H9 (cell line): ENCODE results near the gene MGLL. TPM values are rescaled to one million over a fixed set of nuclear protein-coding genes. Genes with fewer than 3 reads are reported as not detected.

Experiments
- DNase-seq: peaks from one replicate; pipeline ENCODE4 v3.0.0-alpha.2; 2017
- H2AFZ ChIP-seq: one replicate; pipeline ENCODE4 v1.6.1; 2013; ENCODE audit warnings: mild to moderate bottlenecking, low read length, control low read depth, moderate library complexity
- H2AK5ac ChIP-seq: 2 replicates; pipeline ENCODE4 v1.6.1; 2013; ENCODE audit warnings: low read length, control low read depth, mixed read lengths; ENCODE audit not compliant: insufficient read length
- H2BK120ac ChIP-seq: one replicate; pipeline ENCODE4 v1.6.1; 2013; ENCODE audit warnings: low read depth, mild to moderate bottlenecking, low read length, control low read depth, inconsistent platforms; ENCODE audit not compliant: poor library complexity, severe bottlenecking
- H2BK12ac ChIP-seq: 2 replicates; pipeline ENCODE4 v1.6.1; 2013; ENCODE audit warnings: low read length, control low read depth, mixed read lengths, low read depth; ENCODE audit not compliant: insufficient read length
- H2BK15ac ChIP-seq: 2 replicates; pipeline ENCODE4 v1.6.1; 2013; ENCODE audit warnings: low read depth, low read length, control low read depth
- H2BK20ac ChIP-seq: one replicate; pipeline ENCODE4 v1.6.1; 2013; ENCODE audit warnings: low read depth, mild to moderate bottlenecking, low read length, control low read depth, inconsistent platforms; ENCODE audit not compliant: poor library complexity, severe bottlenecking
- H2BK5ac ChIP-seq: 2 replicates; pipeline ENCODE4 v1.6.1; 2013; ENCODE audit warnings: low read length, control low read depth, mixed read lengths; ENCODE audit not compliant: insufficient read length
- H3K14ac ChIP-seq: 2 replicates; pipeline ENCODE4 v1.6.1; 2013; ENCODE audit warnings: low read length, control low read depth; ENCODE audit not compliant: insufficient read depth
- H3K18ac ChIP-seq: 2 replicates; pipeline ENCODE4 v1.6.1; 2013; ENCODE audit warnings: low read depth, mild to moderate bottlenecking, mixed read lengths, low read length, control low read depth; ENCODE audit not compliant: insufficient read length
- H3K23ac ChIP-seq: 2 replicates; pipeline ENCODE4 v1.6.1; 2013; ENCODE audit warnings: low read length, control low read depth, mixed read lengths, low read depth; ENCODE audit not compliant: insufficient read length
- H3K23me2 ChIP-seq: 2 replicates; pipeline ENCODE4 v1.6.1; 2013; ENCODE audit warnings: low read depth, mild to moderate bottlenecking, mixed read lengths, low read length, control low read depth; ENCODE audit not compliant: insufficient read length, poor library complexity, severe bottlenecking
- H3K27ac ChIP-seq: 2 replicates; pipeline ENCODE4 v1.5.1; 2013; ENCODE audit warnings: low read length, control low read depth, mixed read lengths, low read depth; ENCODE audit not compliant: insufficient read length
- H3K27me3 ChIP-seq: 2 replicates; pipeline ENCODE4 v1.6.1; 2013; ENCODE audit warnings: low read length, control low read depth, inconsistent platforms; ENCODE audit not compliant: insufficient read depth
- H3K4ac ChIP-seq: 2 replicates; pipeline ENCODE4 v1.6.1; 2013; ENCODE audit warnings: low read depth, mild to moderate bottlenecking, control low read depth, inconsistent platforms, low read length, moderate library complexity
- H3K4me1 ChIP-seq: 2 replicates; pipeline ENCODE4 v1.6.1; 2013; ENCODE audit warnings: low read length, control low read depth, inconsistent platforms; ENCODE audit not compliant: insufficient read depth
- H3K4me2 ChIP-seq: 2 replicates; pipeline ENCODE4 v1.6.1; 2013; ENCODE audit warnings: low read length, control low read depth, mixed read lengths; ENCODE audit not compliant: insufficient read length, insufficient read depth
- H3K56ac ChIP-seq: 2 replicates; pipeline ENCODE4 v1.6.1; 2013; ENCODE audit warnings: low read depth, mild to moderate bottlenecking, mixed read lengths, low read length, control low read depth; ENCODE audit not compliant: insufficient read length
- H3K79me1 ChIP-seq: 2 replicates; pipeline ENCODE4 v1.6.1; 2013; ENCODE audit warnings: low read depth, mild to moderate bottlenecking, moderate library complexity, low read length, control low read depth, inconsistent platforms; ENCODE audit not compliant: insufficient read depth, poor library complexity, severe bottlenecking
- H3K79me2 ChIP-seq: 2 replicates; pipeline ENCODE4 v1.6.1; 2013; ENCODE audit warnings: low read length, control low read depth, inconsistent platforms; ENCODE audit not compliant: insufficient read depth
- H3K9ac ChIP-seq: 2 replicates; pipeline ENCODE4 v1.6.1; 2013; ENCODE audit warnings: low read length, control low read depth, mixed read lengths; ENCODE audit not compliant: insufficient read length; ENCODE audit errors: extremely low read depth
- H3K9me3 ChIP-seq: one replicate; pipeline ENCODE4 v1.6.1; 2013; ENCODE audit warnings: low read depth, low read length, inconsistent platforms; ENCODE audit not compliant: control insufficient read depth
- H3T11ph ChIP-seq: one replicate; pipeline ENCODE4 v1.6.1; 2013; ENCODE audit warnings: mild to moderate bottlenecking, low read length, control low read depth, inconsistent platforms
- H4K20me1 ChIP-seq: one replicate; pipeline ENCODE4 v1.6.1; 2013; ENCODE audit not compliant: control insufficient read depth, insufficient read length, insufficient read depth
- H4K5ac ChIP-seq: 2 replicates; pipeline ENCODE4 v1.6.1; 2013; ENCODE audit warnings: low read depth, mild to moderate bottlenecking, mixed read lengths, low read length, control low read depth; ENCODE audit not compliant: insufficient read length
- H4K8ac ChIP-seq: replicated peaks from 2 replicates; pipeline ENCODE4 v1.6.1; 2013; ENCODE audit warnings: low read length, control low read depth, mixed read lengths, low read depth; ENCODE audit not compliant: insufficient read length
- H4K91ac ChIP-seq: 2 replicates; pipeline ENCODE4 v1.6.1; 2013; ENCODE audit warnings: low read depth, mild to moderate bottlenecking, moderate library complexity, mixed read lengths, low read length, control low read depth; ENCODE audit not compliant: insufficient read length
- H3K27ac Mint-ChIP-seq, 3 experiments: 2 replicates in 2 of 3; 3 replicates in 1 of 3; pipeline ENCODE4 v1.8.0; 2020 to 2021; ENCODE audit warnings: mixed read lengths in 3 of 3, mild to moderate bottlenecking in 1 of 3, moderate library complexity in 1 of 3
- H3K27me3 Mint-ChIP-seq: 2 replicates; pipeline ENCODE4 v1.8.0; 2021; ENCODE audit warnings: low read depth, mild to moderate bottlenecking, moderate library complexity, mixed read lengths
- H3K36me3 Mint-ChIP-seq, 3 experiments: 2 replicates in 2 of 3; 3 replicates in 1 of 3; pipeline ENCODE4 v1.8.0; 2020 to 2021; ENCODE audit warnings: low read depth in 3 of 3, mixed read lengths in 3 of 3; ENCODE audit not compliant: insufficient read depth in 1 of 3
- H3K4me1 Mint-ChIP-seq, 2 experiments: 2 replicates each; pipeline ENCODE4 v1.8.0; 2020; ENCODE audit warnings: mixed read lengths in 2 of 2
- H3K4me3 Mint-ChIP-seq, 2 experiments: 2 replicates in 1 of 2; 3 replicates in 1 of 2; pipeline ENCODE4 v1.8.0; 2020 to 2021; ENCODE audit warnings: mild to moderate bottlenecking in 2 of 2, mixed read lengths in 2 of 2, moderate library complexity in 1 of 2
- H3K9me3 Mint-ChIP-seq, 2 experiments: 2 replicates in 1 of 2; 3 replicates in 1 of 2; pipeline ENCODE4 v1.8.0; 2020; ENCODE audit warnings: mild to moderate bottlenecking in 2 of 2, mixed read lengths in 2 of 2, moderate library complexity in 1 of 2
- WGBS: extraction: QIAGEN DNeasy Blood & Tissue Kit; methylation state at CpG from one replicate; pipeline ENCODE4 v1.1.7; 2013; ENCODE audit warnings: missing lambda C conversion rate, low lambda C conversion rate, mixed read lengths; ENCODE audit not compliant: insufficient read length; ENCODE audit errors: extremely low coverage; 5-methylcytosine and 5-hydroxymethylcytosine counted together
- total RNA-seq: library from RNA; stranded (reverse); gene quantifications from 2 replicates; pipeline ENCODE4 v1.2.1, GENCODE V29; 2021
- TF ChIP-seq, protein P1 (sequence below): fragments of 200-600 bp; sonication (generic); conservative IDR thresholded peaks from 3 replicates; pipeline ENCODE4 v1.8.0; 2021; ENCODE audit warnings: antibody characterized with exemption, mild to moderate bottlenecking

MGLL gene
- total RNA-seq, 1 experiment from 2014 or later, result 0.11 TPM

DNA sequence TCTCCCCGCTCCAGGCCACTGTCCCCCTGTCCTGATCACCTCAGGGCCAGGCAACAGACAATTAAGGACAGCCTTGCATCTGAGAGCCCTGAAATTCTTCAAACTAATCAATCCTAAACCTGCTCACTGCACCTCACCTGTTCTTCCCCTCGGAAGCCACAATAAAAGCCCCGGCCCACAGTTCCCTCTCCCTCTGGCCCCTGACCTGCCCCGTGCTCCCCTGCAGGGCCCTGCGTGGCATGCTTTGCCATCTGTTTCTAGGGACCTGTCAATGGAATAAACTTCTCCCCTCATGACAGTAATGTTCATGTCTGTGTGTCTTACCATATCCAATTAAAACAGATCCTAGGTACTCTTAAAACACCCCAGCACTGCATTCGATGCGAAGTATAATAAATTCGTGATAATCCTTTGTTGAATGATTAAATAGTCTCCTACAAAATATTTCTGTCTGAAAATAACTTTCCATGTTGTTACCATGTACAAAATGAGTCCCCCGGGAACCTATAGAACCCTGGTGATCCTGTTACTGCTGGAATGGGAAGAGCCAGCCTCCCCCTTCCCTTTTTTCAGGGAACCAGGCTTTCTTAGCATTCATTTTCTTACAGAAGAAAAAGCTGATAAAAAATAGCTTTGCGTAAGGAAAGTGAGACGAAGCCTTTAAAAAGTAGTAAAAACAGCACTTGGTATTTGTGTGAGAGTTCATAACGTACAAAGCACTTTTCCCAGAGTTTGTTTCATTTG, 90.6 kb downstream of the MGLL start:
- peaks cover 0 to 3% of the 10 kb centered on the region in 2 experiments; a peak in 2 of 5 replicates for H3K9me3 Mint-ChIP-seq
- H2BK5ac ChIP-seq, result no peak overlapping the region
- no peak overlapping the region; a peak in 1 of 7 replicates for H3K27ac Mint-ChIP-seq
- no peak overlapping the region for H3K23ac ChIP-seq
- H3K79me1 ChIP-seq, result no peaks in the 10 kb centered on the region
- no CpG with 5 or more reads among the region's 12 CpGs for WGBS
- H2BK12ac ChIP-seq, result no peak overlapping the region
- no peaks in the 10 kb centered on the region for H3K79me2 ChIP-seq
- no peak overlapping the region for H4K5ac ChIP-seq
- H2BK20ac ChIP-seq, result no peak overlapping the region
- no peaks in the 10 kb centered on the region for H4K20me1 ChIP-seq
- H3K9me3 ChIP-seq, result no peaks in the 10 kb centered on the region
- H3K4ac ChIP-seq, result no peak overlapping the region
- TF ChIP-seq, protein P1, sequence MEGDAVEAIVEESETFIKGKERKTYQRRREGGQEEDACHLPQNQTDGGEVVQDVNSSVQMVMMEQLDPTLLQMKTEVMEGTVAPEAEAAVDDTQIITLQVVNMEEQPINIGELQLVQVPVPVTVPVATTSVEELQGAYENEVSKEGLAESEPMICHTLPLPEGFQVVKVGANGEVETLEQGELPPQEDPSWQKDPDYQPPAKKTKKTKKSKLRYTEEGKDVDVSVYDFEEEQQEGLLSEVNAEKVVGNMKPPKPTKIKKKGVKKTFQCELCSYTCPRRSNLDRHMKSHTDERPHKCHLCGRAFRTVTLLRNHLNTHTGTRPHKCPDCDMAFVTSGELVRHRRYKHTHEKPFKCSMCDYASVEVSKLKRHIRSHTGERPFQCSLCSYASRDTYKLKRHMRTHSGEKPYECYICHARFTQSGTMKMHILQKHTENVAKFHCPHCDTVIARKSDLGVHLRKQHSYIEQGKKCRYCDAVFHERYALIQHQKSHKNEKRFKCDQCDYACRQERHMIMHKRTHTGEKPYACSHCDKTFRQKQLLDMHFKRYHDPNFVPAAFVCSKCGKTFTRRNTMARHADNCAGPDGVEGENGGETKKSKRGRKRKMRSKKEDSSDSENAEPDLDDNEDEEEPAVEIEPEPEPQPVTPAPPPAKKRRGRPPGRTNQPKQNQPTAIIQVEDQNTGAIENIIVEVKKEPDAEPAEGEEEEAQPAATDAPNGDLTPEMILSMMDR, result no peak
- no peaks in the 10 kb centered on the region for H3K27me3 ChIP-seq
- H3K14ac ChIP-seq, result no peak overlapping the region
- H2AK5ac ChIP-seq, result no peak overlapping the region
- no peak overlapping the region for H3K56ac ChIP-seq
- peaks cover 45 to 51% of the 10 kb centered on the region in 2 experiments for H3K4me1 Mint-ChIP-seq
- H2BK15ac ChIP-seq, result no peak overlapping the region
- H2BK120ac ChIP-seq, result no peak overlapping the region
- no peak overlapping the region for H3K18ac ChIP-seq
- H3K27me3 Mint-ChIP-seq, result peaks cover 53% of the 10 kb centered on the region
- H4K8ac ChIP-seq, result no peak overlapping the region
- H2AFZ ChIP-seq, result no peak overlapping the region
- no peak overlapping the region for H3K27ac ChIP-seq
- H3K4me2 ChIP-seq, result no peak overlapping the region
- no peak for DNase-seq
- no peak overlapping the region for H3T11ph ChIP-seq
- 0 out of 7 replicates have a peak, but pooled peaks cover 0 to 1% (median 0%) of the 10 kb centered on the region in 3 experiments for H3K36me3 Mint-ChIP-seq
- H3K23me2 ChIP-seq, result no peaks in the 10 kb centered on the region
- no peak overlapping the region for H4K91ac ChIP-seq
- H3K9ac ChIP-seq, result no peak overlapping the region
- H3K4me1 ChIP-seq, result peaks cover 5% of the 10 kb centered on the region; the same call in 1 of the 2 replicates
- peak overlapping the region in 1 of 2 experiments; percentile 20; a peak in 2 of 5 replicates for H3K4me3 Mint-ChIP-seq
